SKM-1 (cell line): Measurements from ENCODE around the gene TRIM10.
"Not testable (repeated sequence)": the region's sequence is repeated elsewhere in the genome, so short reads cannot be mapped to it uniquely, and the experiment has no call there.

Experiments
- DNase-seq: peaks from one replicate; lab custom pipeline; 2025; ENCODE audit not compliant: unreplicated experiment; lab: John Stamatoyannopoulos, UW

The TRIM10 gene

GRCh38 chr6:30172681-30173080, 11.7 kb upstream of the TRIM10 start:
- no peak for DNase-seq

GRCh38 chr6:30171677-30172471, 10.9 kb upstream of the TRIM10 start:
- no peak for DNase-seq

- DNase-seq = peak; percentile 28
Measured at GRCh38 chr6:30169658-30170614, 8.9 kb upstream of the TRIM10 start.

- no peak for DNase-seq
Measured at GRCh38 chr6:30168741-30169140, 7.7 kb upstream of the TRIM10 start.

GRCh38 chr6:30167101-30167500, 6.1 kb upstream of the TRIM10 start:
- no peak for DNase-seq

GRCh38 chr6:30165238-30165637, 4.2 kb upstream of the TRIM10 start:
- not testable (repeated sequence) for DNase-seq

- no peak for DNase-seq
Measured at GRCh38 chr6:30164714-30165113, 3.7 kb upstream of the TRIM10 start.

- DNase-seq = no peak
Measured at GRCh38 chr6:30163918-30164654, 3.1 kb upstream of the TRIM10 start.

GRCh38 chr6:30163090-30163917, 2.3 kb upstream of the TRIM10 start, which contains the start of gene TRIM15:
TSS of gene TRIM15 (plus strand) at chr6:30163546. CDS start at chr6:30163685, 139 bp downstream.
- DNase-seq = no peak

GRCh38 chr6:30162265-30163089, 1.5 kb upstream of the TRIM10 start:
- DNase-seq = no peak

- DNase-seq = no peak
Measured at GRCh38 chr6:30160008-30160784, 815 bp downstream of the TRIM10 start.

- DNase-seq = no peak
Measured at GRCh38 chr6:30158475-30159040, 2.5 kb downstream of the TRIM10 start.

GRCh38 chr6:30157999-30158398, 3.0 kb downstream of the TRIM10 start:
- no peak for DNase-seq

GRCh38 chr6:30157581-30157980, 3.4 kb downstream of the TRIM10 start:
- no peak for DNase-seq

- no peak for DNase-seq
Measured at GRCh38 chr6:30156774-30157173, 4.2 kb downstream of the TRIM10 start.

GRCh38 chr6:30156262-30156599, 4.8 kb downstream of the TRIM10 start:
- no peak for DNase-seq

GRCh38 chr6:30155520-30156261, 5.3 kb downstream of the TRIM10 start:
- no peak for DNase-seq
